NOMO-1 treated with dmso at 0.1 percent for 144 hours (cell line): ENCODE results near the gene RFX2.
"Not testable (repeated sequence)": the region's sequence is repeated elsewhere in the genome, so short reads cannot be mapped to it uniquely, and the experiment has no call there.

Experiments used
- DNase-seq: peaks from one replicate; lab custom pipeline; 2025; ENCODE audit not compliant: unreplicated experiment; lab: John Stamatoyannopoulos, UW

RFX2 gene

GRCh38 chr19:6076675-6077463 lies 33.4 kb downstream of the RFX2 start:
- peak; percentile 45 for DNase-seq

GRCh38 chr19:6076291-6076665 lies 34.0 kb downstream of the RFX2 start:
- no peak for DNase-seq

GRCh38 chr19:6074709-6075403 lies 35.4 kb downstream of the RFX2 start:
- DNase-seq = no peak

- no peak for DNase-seq
Measured at GRCh38 chr19:6073858-6074708, 36.2 kb downstream of the RFX2 start.

GRCh38 chr19:6073233-6073632 lies 37.1 kb downstream of the RFX2 start:
- not testable (repeated sequence) for DNase-seq

GRCh38 chr19:6071875-6072274 lies 38.4 kb downstream of the RFX2 start:
- DNase-seq = no peak

- no peak for DNase-seq
Measured at GRCh38 chr19:6070720-6071485, 39.4 kb downstream of the RFX2 start.

GRCh38 chr19:6070207-6070681 lies 40.1 kb downstream of the RFX2 start:
- DNase-seq = no peak

- DNase-seq = peak; percentile 10
Measured at GRCh38 chr19:6069268-6069791, 41.0 kb downstream of the RFX2 start.

GRCh38 chr19:6068711-6069110 lies 41.6 kb downstream of the RFX2 start:
- no peak for DNase-seq

GRCh38 chr19:6067975-6068374 lies 42.3 kb downstream of the RFX2 start:
- DNase-seq = no peak

- DNase-seq = peak; percentile 67
Measured at GRCh38 chr19:6066661-6067646, 43.3 kb downstream of the RFX2 start.

- peak; percentile 86 for DNase-seq
Measured at GRCh38 chr19:6065685-6066374, 44.5 kb downstream of the RFX2 start.

- no peak for DNase-seq
Measured at GRCh38 chr19:6064336-6065073, 45.8 kb downstream of the RFX2 start.

GRCh38 chr19:6063576-6064335 lies 46.5 kb downstream of the RFX2 start:
- no peak for DNase-seq

GRCh38 chr19:6062961-6063575 lies 47.2 kb downstream of the RFX2 start:
- no peak for DNase-seq

- peak; percentile 65 for DNase-seq
Measured at GRCh38 chr19:6062274-6062673, 48.0 kb downstream of the RFX2 start.
